Stomach (tissue), 4 donors: ENCODE measurements around the gene B4GALNT4.

Experiments used
- CTCF ChIP-seq, 7 experiments: fragments of 450-650 bp in 4 of 7; fragments of 200-600 bp in 3 of 7; sonication (generic) in 3 of 7; IDR thresholded peaks; one replicate each; pipeline ENCODE4 v1.5.1; 2016 to 2019; ENCODE audit warnings: antibody characterized with exemption in 7 of 7, control low read depth in 2 of 7, mild to moderate bottlenecking in 1 of 7
- EP300 ChIP-seq: sonication (generic); formaldehyde crosslinking; IDR thresholded peaks from one replicate; pipeline ENCODE4 v1.6.1; 2017; ENCODE audit warnings: antibody characterized with exemption
- POLR2A ChIP-seq, 4 donors: fragments of 450-650 bp; IDR thresholded peaks; one replicate each; pipeline ENCODE4 v1.6.1; 2016; ENCODE audit warnings: antibody characterized with exemption in 4 of 4, control low read depth in 2 of 4, mild to moderate bottlenecking in 1 of 4, moderate library complexity in 1 of 4
- POLR2AphosphoS5 ChIP-seq, 3 donors: sonication (generic); formaldehyde crosslinking; IDR thresholded peaks; one replicate each; pipeline ENCODE4 v1.6.1; 2016; ENCODE audit warnings: antibody characterized with exemption in 3 of 3

GRCh38 chr11:413120-414081 is 44.1 kb downstream of the B4GALNT4 start:
- TF ChIP-seq EP300 (no peak), POLR2AphosphoS5 (IDR thresholded peaks at IDR 0.05) (no peak), CTCF (IDR thresholded peaks at IDR 0.05) (no peak), POLR2A (IDR thresholded peaks at IDR 0.05) (no peak)
